ENCODE data around the gene IMPG2. TPM values are rescaled to one million over a fixed set of nuclear protein-coding genes. Genes with fewer than 3 reads are reported as not detected.

IMPG2 gene
- total and polyA plus RNA-seq, 2 donors (not counting 1 experiment from before 2014, with no cell fraction given), result 0.21 to 0.44 TPM

DNA sequence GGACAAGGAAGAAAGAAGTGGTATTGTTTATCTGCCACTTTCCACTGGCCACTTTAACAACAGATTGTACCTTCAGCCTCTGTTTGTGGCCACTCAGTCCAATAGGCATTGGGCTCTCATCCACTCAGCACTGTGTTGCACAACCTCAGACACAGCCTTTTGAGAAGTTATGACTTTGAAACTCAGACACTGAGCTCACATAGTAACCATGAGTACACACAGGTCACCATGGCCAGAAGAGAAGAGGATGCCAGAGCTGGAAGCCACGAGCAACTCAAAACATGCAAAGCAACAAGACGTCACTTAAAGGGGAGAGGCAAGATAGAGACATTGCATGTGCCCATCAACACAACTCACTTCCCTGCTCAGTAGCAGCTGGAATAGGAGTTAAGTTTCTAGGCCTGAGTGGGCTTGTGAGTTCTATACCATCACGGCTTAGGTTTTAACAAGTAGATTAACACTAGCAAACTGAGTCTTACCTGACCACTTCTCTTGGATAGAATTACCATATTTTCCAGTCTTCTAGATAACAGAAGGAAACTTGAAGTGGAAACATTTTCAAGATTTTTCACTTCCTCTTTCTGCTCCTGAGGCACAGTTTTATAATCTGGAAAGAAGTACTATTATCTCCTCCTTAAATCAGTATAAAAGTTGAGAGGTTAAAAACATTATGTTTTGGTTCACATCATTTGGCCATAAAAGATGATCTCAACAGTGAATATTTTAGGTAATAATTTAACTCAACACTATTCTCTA is 103.5 kb downstream of the IMPG2 start:
- WGBS (ENCODE audit: insufficient coverage), result no CpG with 5 or more reads among the region's 3 CpGs
- H3K79me2 ChIP-seq (ENCODE audit: control insufficient read depth, insufficient read depth, low read length), result no peaks in the 10 kb centered on the region
- ChIA-PET POLR2A (no interaction called here), CTCF (no interaction called here)
- Mint-ChIP-seq H3K9me3 (ENCODE audit: insufficient read depth) (peaks cover 8% of the 10 kb centered on the region), H3K4me3 (no peak overlapping the region), H3K27me3 (no peaks in the 10 kb centered on the region), H3K27ac (no peak overlapping the region), H3K4me1 (no peaks in the 10 kb centered on the region)
- no peaks in the 10 kb centered on the region for H3K27me3 ChIP-seq (replicated peaks in 1 of 4; ENCODE audit: control extremely low read depth in 1 of 4, control insufficient read depth in 3 of 4, insufficient read depth in 4 of 4, low read length in 3 of 4)
- intact Hi-C loops (cut with micrococcal nuclease), result no loop called here
- H3K27ac ChIP-seq (ENCODE audit: low read length in 2 of 2), result no peak overlapping the region
- peaks cover 0 to 14% (median 12%) of the 10 kb centered on the region in 3 donors for H3K9me3 ChIP-seq (ENCODE audit: control extremely low read depth in 1 of 3, control insufficient read depth in 2 of 3, insufficient read depth in 1 of 3, low read length in 2 of 3)
- H2AFZ ChIP-seq (ENCODE audit: insufficient read depth, low read depth, low read length, poor library complexity, severe bottlenecking), result no peak overlapping the region
- H3K4me1 ChIP-seq (ENCODE audit: control insufficient read depth in 2 of 2, insufficient read depth in 2 of 2, low read length in 2 of 2), result no peaks in the 10 kb centered on the region
- no peaks in the 10 kb centered on the region for H3K36me3 ChIP-seq (replicated peaks in 1 of 2; ENCODE audit: control extremely low read depth in 1 of 2, control insufficient read depth in 1 of 2, extremely low read depth in 1 of 2, insufficient read depth in 2 of 2, low read length in 1 of 2)
- DNase-seq (no peak), ATAC-seq (ENCODE audit: low read depth) (no peak)
- no peak overlapping the region for H3K9ac ChIP-seq (ENCODE audit: low read length)
- no peak for TF ChIP-seq EZH2 (IDR thresholded peaks at IDR 0.05; ENCODE audit: borderline replicate concordance, insufficient read depth, low read depth, low read length, poor library complexity, severe bottlenecking)
- TF ChIP-seq, protein P1, sequence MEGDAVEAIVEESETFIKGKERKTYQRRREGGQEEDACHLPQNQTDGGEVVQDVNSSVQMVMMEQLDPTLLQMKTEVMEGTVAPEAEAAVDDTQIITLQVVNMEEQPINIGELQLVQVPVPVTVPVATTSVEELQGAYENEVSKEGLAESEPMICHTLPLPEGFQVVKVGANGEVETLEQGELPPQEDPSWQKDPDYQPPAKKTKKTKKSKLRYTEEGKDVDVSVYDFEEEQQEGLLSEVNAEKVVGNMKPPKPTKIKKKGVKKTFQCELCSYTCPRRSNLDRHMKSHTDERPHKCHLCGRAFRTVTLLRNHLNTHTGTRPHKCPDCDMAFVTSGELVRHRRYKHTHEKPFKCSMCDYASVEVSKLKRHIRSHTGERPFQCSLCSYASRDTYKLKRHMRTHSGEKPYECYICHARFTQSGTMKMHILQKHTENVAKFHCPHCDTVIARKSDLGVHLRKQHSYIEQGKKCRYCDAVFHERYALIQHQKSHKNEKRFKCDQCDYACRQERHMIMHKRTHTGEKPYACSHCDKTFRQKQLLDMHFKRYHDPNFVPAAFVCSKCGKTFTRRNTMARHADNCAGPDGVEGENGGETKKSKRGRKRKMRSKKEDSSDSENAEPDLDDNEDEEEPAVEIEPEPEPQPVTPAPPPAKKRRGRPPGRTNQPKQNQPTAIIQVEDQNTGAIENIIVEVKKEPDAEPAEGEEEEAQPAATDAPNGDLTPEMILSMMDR (IDR thresholded peaks at IDR 0.05), result no peak
- H3K4me3 ChIP-seq (ENCODE audit: control extremely low read depth in 1 of 5, extremely low read depth in 1 of 5, insufficient read depth in 1 of 5, low read depth in 2 of 5, low read length in 4 of 5), result no peak overlapping the region
- H4K20me1 ChIP-seq (ENCODE audit: control insufficient read depth, insufficient read depth, low read length, poor library complexity, severe bottlenecking), result no peaks in the 10 kb centered on the region
- H3K4me2 ChIP-seq (replicated peaks; ENCODE audit: low read depth, low read length, poor library complexity, severe bottlenecking), result no peak overlapping the region

GRCh38 chr3:101212730-101213129 is 107.6 kb downstream of the IMPG2 start:
- Histone ChIP-seq H3K79me2 (ENCODE audit: control insufficient read depth, insufficient read depth, low read length) (no peaks in the 10 kb centered on the region), H3K9me3 (ENCODE audit: control extremely low read depth in 1 of 3, control insufficient read depth in 2 of 3, insufficient read depth in 1 of 3, low read length in 2 of 3) (peaks cover 0 to 9% (median 4%) of the 10 kb centered on the region in 3 donors), H3K4me3 (ENCODE audit: control extremely low read depth in 1 of 5, extremely low read depth in 1 of 5, insufficient read depth in 1 of 5, low read depth in 2 of 5, low read length in 4 of 5) (no peak overlapping the region), H3K27me3 (replicated peaks in 1 of 4; ENCODE audit: control extremely low read depth in 1 of 4, control insufficient read depth in 3 of 4, insufficient read depth in 4 of 4, low read length in 3 of 4) (no peaks in the 10 kb centered on the region), H3K4me1 (ENCODE audit: control insufficient read depth in 2 of 2, insufficient read depth in 2 of 2, low read length in 2 of 2) (no peaks in the 10 kb centered on the region), H2AFZ (ENCODE audit: insufficient read depth, low read depth, low read length, poor library complexity, severe bottlenecking) (no peak overlapping the region), H3K9ac (ENCODE audit: low read length) (no peak overlapping the region), H3K4me2 (replicated peaks; ENCODE audit: low read depth, low read length, poor library complexity, severe bottlenecking) (no peak overlapping the region), H4K20me1 (ENCODE audit: control insufficient read depth, insufficient read depth, low read length, poor library complexity, severe bottlenecking) (no peaks in the 10 kb centered on the region), H3K36me3 (replicated peaks in 1 of 2; ENCODE audit: control extremely low read depth in 1 of 2, control insufficient read depth in 1 of 2, extremely low read depth in 1 of 2, insufficient read depth in 2 of 2, low read length in 1 of 2) (no peaks in the 10 kb centered on the region), H3K27ac (ENCODE audit: low read length in 2 of 2) (no peak overlapping the region)
- no peaks in the 10 kb centered on the region for H3K4me1 Mint-ChIP-seq
- ChIA-PET POLR2A (no interaction called here), CTCF (no interaction called here)
- peaks cover 3% of the 10 kb centered on the region for H3K9me3 Mint-ChIP-seq (ENCODE audit: insufficient read depth)
- TF ChIP-seq EZH2 (IDR thresholded peaks at IDR 0.05; ENCODE audit: borderline replicate concordance, insufficient read depth, low read depth, low read length, poor library complexity, severe bottlenecking), result no peak
- TF ChIP-seq, protein P1 (IDR thresholded peaks at IDR 0.05), result no peak
- ATAC-seq (ENCODE audit: low read depth) (no peak), DNase-seq (no peak)
- no peaks in the 10 kb centered on the region for H3K27me3 Mint-ChIP-seq
- no CpG with 5 or more reads among the region's 2 CpGs for WGBS (ENCODE audit: insufficient coverage)
- intact Hi-C loops (cut with micrococcal nuclease), result no loop called here
- no peak overlapping the region for H3K4me3 Mint-ChIP-seq
- no peak overlapping the region for H3K27ac Mint-ChIP-seq
